ENCODE results near the gene AKT3.

AKT3 gene

DNA sequence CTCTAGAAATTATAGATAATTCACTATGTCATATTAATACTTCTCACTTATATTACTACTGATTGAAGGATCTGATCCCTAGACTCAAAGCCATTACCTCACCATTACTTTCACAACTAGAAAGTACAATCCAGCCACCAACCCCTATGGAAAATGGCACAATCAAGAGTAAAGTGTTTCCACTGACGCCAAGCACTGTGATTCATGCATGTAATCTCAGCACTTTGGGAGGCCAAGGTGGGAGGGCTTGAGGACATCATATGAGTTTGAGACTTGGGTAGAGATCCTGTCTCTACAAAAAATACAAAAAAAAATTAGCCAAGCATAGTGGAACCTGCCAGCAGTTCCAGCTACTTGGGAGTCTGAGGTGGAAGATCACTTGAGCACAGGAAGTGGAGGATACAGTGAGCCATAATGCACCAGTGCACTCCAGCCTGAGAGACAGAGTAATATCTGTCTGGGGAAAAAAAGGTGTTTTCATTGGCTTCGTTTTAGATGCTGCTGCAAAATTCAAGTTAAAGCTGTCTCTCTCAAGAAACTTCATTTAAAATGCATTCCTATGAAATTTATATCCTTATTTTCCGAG lies 126.5 kb downstream of the AKT3 start:
- TF ChIP-seq, protein P1, sequence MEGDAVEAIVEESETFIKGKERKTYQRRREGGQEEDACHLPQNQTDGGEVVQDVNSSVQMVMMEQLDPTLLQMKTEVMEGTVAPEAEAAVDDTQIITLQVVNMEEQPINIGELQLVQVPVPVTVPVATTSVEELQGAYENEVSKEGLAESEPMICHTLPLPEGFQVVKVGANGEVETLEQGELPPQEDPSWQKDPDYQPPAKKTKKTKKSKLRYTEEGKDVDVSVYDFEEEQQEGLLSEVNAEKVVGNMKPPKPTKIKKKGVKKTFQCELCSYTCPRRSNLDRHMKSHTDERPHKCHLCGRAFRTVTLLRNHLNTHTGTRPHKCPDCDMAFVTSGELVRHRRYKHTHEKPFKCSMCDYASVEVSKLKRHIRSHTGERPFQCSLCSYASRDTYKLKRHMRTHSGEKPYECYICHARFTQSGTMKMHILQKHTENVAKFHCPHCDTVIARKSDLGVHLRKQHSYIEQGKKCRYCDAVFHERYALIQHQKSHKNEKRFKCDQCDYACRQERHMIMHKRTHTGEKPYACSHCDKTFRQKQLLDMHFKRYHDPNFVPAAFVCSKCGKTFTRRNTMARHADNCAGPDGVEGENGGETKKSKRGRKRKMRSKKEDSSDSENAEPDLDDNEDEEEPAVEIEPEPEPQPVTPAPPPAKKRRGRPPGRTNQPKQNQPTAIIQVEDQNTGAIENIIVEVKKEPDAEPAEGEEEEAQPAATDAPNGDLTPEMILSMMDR (IDR thresholded peaks at IDR 0.05; ENCODE audit: low read depth, low read length), result no peak
- Histone ChIP-seq H3K27ac (no peak overlapping the region), H3K36me3 (no peaks in the 10 kb centered on the region), H3K9me3 (ENCODE audit: severe bottlenecking) (no peaks in the 10 kb centered on the region), H3K4me3 (ENCODE audit: low read depth, low read length) (no peak overlapping the region), H3K27me3 (ENCODE audit: insufficient read depth, low read depth, severe bottlenecking) (no peaks in the 10 kb centered on the region)
- DNase-seq, result no peak

DNA sequence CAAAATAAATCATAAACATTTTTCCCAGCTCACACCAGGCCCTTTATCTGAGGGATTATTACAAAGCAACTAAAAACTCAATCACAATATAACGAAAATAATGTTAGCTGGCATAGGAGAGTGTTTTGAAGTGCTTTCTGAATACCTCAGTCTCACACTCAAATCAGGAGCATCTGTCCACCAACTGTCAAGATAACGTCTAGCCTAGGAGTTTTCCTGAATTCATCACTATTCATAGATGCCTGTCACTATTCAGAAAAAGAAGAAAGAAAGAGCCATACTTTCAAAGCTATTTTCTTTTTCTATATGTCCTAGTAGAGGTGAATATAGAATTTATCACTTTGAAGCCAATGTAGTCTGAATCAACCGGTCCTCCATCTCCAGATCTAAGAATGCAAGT lies 127.0 kb downstream of the AKT3 start:
- TF ChIP-seq, protein P1 (IDR thresholded peaks at IDR 0.05; ENCODE audit: low read depth, low read length), result no peak

DNA sequence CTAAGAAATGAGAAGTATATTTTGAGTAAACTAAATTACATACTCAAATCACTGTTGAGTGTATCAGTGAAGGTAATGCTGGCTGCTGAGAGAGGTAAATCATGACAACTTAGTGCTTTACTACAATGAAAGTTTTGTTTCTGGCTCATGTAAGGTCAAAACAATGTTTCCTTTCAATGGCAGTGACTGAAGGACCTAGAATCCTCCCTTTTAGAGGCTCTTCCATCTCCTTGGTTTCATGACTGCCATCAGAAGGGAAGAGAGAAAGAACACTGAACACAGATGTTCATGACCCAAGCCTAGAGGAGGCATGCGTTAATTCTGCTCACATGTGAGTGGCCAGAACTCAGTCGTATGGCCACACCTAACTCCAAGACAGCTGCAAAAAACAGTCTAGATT lies 130.6 kb downstream of the AKT3 start:
- Histone ChIP-seq H3K27me3 (ENCODE audit: insufficient read depth, low read depth, severe bottlenecking) (no peaks in the 10 kb centered on the region), H3K36me3 (no peaks in the 10 kb centered on the region), H3K4me3 (ENCODE audit: low read depth, low read length) (no peak overlapping the region), H3K9me3 (ENCODE audit: severe bottlenecking) (no peaks in the 10 kb centered on the region), H3K27ac (no peak overlapping the region)
- TF ChIP-seq, protein P1 (IDR thresholded peaks at IDR 0.05; ENCODE audit: low read depth, low read length), result no peak
- DNase-seq, result no peak

More for the DNA sequence above, 127.0 kb downstream of the AKT3 start:
- H3K36me3 ChIP-seq, result no peaks in the 10 kb centered on the region
- H3K9me3 ChIP-seq (ENCODE audit: severe bottlenecking), result no peaks in the 10 kb centered on the region
- DNase-seq, result no peak
- no peak overlapping the region for H3K27ac ChIP-seq
- no peaks in the 10 kb centered on the region for H3K27me3 ChIP-seq (ENCODE audit: insufficient read depth, low read depth, severe bottlenecking)
- H3K4me3 ChIP-seq (ENCODE audit: low read depth, low read length), result no peak overlapping the region

DNA sequence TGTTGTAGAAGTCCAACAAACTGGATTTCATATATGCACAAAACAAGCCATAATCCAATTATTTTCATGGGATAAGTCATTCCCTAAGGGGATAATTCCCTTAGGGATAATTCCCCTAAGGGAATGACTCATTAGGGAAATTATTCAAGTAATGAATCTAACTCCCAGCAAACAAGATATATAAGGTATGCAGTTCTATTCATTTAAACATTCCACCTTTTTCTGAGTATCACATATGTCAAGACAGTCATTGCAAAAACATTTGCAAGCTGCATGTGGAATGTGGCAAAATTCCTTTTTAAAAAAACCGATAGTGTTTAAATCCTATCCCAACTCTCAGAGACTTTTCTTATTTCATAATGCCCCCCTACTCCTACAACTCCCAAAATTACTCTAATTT lies 131.2 kb downstream of the AKT3 start:
- no peaks in the 10 kb centered on the region for H3K9me3 ChIP-seq (ENCODE audit: severe bottlenecking)
- no peak overlapping the region for H3K27ac ChIP-seq
- H3K27me3 ChIP-seq (ENCODE audit: insufficient read depth, low read depth, severe bottlenecking), result no peaks in the 10 kb centered on the region
- TF ChIP-seq, protein P1 (IDR thresholded peaks at IDR 0.05; ENCODE audit: low read depth, low read length), result no peak
- no peak for DNase-seq
- H3K4me3 ChIP-seq (ENCODE audit: low read depth, low read length), result no peak overlapping the region
- no peaks in the 10 kb centered on the region for H3K36me3 ChIP-seq

DNA sequence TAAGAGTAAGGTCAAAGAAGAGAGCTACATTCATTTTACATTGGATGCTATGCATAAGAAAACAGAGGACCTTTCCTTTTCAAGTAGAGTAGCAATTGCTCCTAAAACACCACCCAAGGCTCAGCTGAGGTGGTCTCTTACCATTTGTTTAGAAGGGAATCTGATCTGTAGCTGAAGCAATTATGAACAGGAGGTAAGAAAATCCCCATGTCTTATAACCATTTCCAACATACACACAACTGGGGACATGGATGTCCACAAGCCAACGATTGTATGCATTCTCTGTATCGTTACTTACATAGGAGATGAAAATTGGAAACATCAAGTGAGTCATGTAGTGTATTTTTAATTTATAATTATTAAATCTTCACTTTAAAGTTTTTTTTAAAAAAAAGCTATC lies 132.0 kb downstream of the AKT3 start:
- Histone ChIP-seq H3K4me3 (ENCODE audit: low read depth, low read length) (no peak overlapping the region), H3K36me3 (no peaks in the 10 kb centered on the region), H3K27me3 (ENCODE audit: insufficient read depth, low read depth, severe bottlenecking) (no peaks in the 10 kb centered on the region), H3K9me3 (ENCODE audit: severe bottlenecking) (no peaks in the 10 kb centered on the region), H3K27ac (no peak overlapping the region)
- TF ChIP-seq, protein P1 (IDR thresholded peaks at IDR 0.05; ENCODE audit: low read depth, low read length), result no peak
- DNase-seq, result no peak

DNA sequence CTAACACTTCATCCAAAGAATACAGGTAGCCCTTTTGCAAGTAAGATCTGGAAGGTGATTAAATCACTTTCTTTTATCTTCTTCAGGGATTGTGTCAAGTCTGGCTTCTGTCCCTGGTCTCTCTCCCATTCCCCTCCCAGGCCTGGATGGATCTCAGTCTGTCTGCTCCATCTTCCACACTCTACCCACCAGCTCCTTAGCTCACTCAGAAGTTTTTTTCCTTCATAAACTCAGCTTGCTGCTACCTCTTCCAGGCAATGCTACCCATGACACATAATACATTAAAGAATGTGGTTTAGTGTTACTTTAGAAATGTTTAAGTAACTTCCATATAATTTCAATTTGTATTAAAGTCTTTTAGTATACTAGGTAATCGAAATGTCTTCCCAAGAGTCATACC lies 133.1 kb downstream of the AKT3 start:
- Histone ChIP-seq H3K4me3 (ENCODE audit: low read depth, low read length) (no peak overlapping the region), H3K27me3 (ENCODE audit: insufficient read depth, low read depth, severe bottlenecking) (no peaks in the 10 kb centered on the region), H3K27ac (no peak overlapping the region), H3K36me3 (no peaks in the 10 kb centered on the region), H3K9me3 (ENCODE audit: severe bottlenecking) (no peaks in the 10 kb centered on the region)
- DNase-seq, result no peak
- TF ChIP-seq, protein P1 (IDR thresholded peaks at IDR 0.05; ENCODE audit: low read depth, low read length), result no peak
